C4-2B (cell line): ENCODE measurements around the gene DCTN1.

Experiments used
- ZFX ChIP-seq: fragments of 450-650 bp; IDR thresholded peaks from 2 replicates; pipeline ENCODE4 v1.6.1; 2017
- TF ChIP-seq, protein P1 (sequence below): fragments of 450-650 bp; conservative IDR thresholded peaks from 2 replicates; pipeline ENCODE4 v1.5.1; 2017; ENCODE audit warnings: mild to moderate bottlenecking

DNA sequence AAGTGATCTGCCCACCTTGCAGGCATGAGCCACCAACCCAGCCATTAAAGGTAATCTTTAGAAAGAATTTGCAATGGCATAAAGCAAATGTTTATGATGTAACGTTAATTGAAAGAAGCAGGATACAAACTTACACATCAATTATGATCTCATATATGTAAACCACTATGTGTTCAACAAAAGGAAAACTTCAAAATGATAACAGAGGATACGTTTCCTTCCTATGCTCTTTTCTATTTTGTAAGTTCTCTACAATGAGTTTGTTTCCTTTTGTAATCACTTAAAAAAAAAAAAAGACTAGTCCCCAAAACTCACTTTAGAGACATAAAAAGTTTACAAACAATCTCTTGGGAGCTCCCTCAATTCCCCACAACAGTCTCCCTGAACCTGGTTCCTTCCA, 39.9 kb upstream of the DCTN1 start:
- TF ChIP-seq, protein P1, sequence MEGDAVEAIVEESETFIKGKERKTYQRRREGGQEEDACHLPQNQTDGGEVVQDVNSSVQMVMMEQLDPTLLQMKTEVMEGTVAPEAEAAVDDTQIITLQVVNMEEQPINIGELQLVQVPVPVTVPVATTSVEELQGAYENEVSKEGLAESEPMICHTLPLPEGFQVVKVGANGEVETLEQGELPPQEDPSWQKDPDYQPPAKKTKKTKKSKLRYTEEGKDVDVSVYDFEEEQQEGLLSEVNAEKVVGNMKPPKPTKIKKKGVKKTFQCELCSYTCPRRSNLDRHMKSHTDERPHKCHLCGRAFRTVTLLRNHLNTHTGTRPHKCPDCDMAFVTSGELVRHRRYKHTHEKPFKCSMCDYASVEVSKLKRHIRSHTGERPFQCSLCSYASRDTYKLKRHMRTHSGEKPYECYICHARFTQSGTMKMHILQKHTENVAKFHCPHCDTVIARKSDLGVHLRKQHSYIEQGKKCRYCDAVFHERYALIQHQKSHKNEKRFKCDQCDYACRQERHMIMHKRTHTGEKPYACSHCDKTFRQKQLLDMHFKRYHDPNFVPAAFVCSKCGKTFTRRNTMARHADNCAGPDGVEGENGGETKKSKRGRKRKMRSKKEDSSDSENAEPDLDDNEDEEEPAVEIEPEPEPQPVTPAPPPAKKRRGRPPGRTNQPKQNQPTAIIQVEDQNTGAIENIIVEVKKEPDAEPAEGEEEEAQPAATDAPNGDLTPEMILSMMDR = no peak
- TF ChIP-seq ZFX = no peak
